Aorta (tissue), 5 donors: ENCODE results near the gene CAMTA2. TPM values are rescaled to one million over a fixed set of nuclear protein-coding genes. Genes with fewer than 3 reads are reported as not detected.

Experiments used
- ATAC-seq: fragments of 200-7000 bp; cut with Tn5 transposase; one replicate; pipeline ENCODE4 v1.9.1; 2022; ENCODE audit warnings: moderate library complexity; ENCODE audit not compliant: low FRiP score
- DNase-seq, 2 donors: peaks; one replicate each; pipeline ENCODE4 v3.0.0-alpha.2; 2020
- H3K27ac ChIP-seq, 2 donors: one replicate each; pipeline ENCODE4 v1.5.1; 2013; ENCODE audit warnings: low read length in 2 of 2, mild to moderate bottlenecking in 2 of 2, moderate library complexity in 2 of 2, control low read depth in 1 of 2, inconsistent platforms in 1 of 2, low read depth in 1 of 2
- H3K27me3 ChIP-seq, 2 donors: one replicate each; pipeline ENCODE4 v1.6.1; 2013; ENCODE audit warnings: control low read depth in 1 of 2, low read length in 1 of 2, mild to moderate bottlenecking in 1 of 2, moderate library complexity in 1 of 2; ENCODE audit not compliant: insufficient read depth in 2 of 2, control insufficient read depth in 1 of 2
- H3K36me3 ChIP-seq, 2 donors: one replicate each; pipeline ENCODE4 v1.6.1; 2013; ENCODE audit warnings: control low read depth in 1 of 2, low read length in 1 of 2, mild to moderate bottlenecking in 1 of 2; ENCODE audit not compliant: insufficient read depth in 2 of 2, control insufficient read depth in 1 of 2
- H3K4me1 ChIP-seq, 2 donors: one replicate each; pipeline ENCODE4 v1.6.1; 2013; ENCODE audit warnings: low read length in 2 of 2, control low read depth in 1 of 2, mild to moderate bottlenecking in 1 of 2, moderate library complexity in 1 of 2; ENCODE audit not compliant: insufficient read depth in 2 of 2, control insufficient read depth in 1 of 2
- H3K4me3 ChIP-seq, 2 donors: one replicate each; pipeline ENCODE4 v1.5.1; 2013; ENCODE audit warnings: low read length in 2 of 2, control low read depth in 1 of 2, mild to moderate bottlenecking in 1 of 2
- H3K9me3 ChIP-seq: one replicate; pipeline ENCODE4 v1.6.1; 2013; ENCODE audit warnings: mild to moderate bottlenecking, low read length; ENCODE audit not compliant: control insufficient read depth
- WGBS, 2 donors: extraction: QIAGEN DNeasy Blood & Tissue Kit; methylation state at CpG; one replicate each; pipeline ENCODE4 v1.1.7; 2013; 5-methylcytosine and 5-hydroxymethylcytosine counted together
- intact Hi-C, 2 donors: fragments of 100-400 bp; cut with DNase I; formaldehyde crosslinking; loops; one replicate each; pipeline versions ENCODE4 v1.14.2 to v1.15.0; 2022
- polyA plus RNA-seq, 2 donors: library from polyadenylated mRNA; stranded (reverse); fragments of 200-250 nt; gene quantifications; one replicate each; pipeline ENCODE4 v1.2.3, GENCODE V29; 2013
- total RNA-seq, 2 donors: library from RNA; stranded (reverse); fragmentation: NEBNext Ultra II Directional; extraction: Animal tissue kit (Norgen Biotek cat#: 25700); gene quantifications; one replicate each; pipeline ENCODE4 v1.2.1, GENCODE V29; 2021
- donor health status: healthy with polysubstance abuse.
- donor health status: Bipolar disorder and iron deficiency.
- donor health status: DM: no; HTN: no; CAD: no.
- donor health status: DM: no; HTN: no; CAD: no.
- donor health status: DM: yes; HTN: yes; CAD: no.

Gene CAMTA2
- total and polyA plus RNA-seq, 4 donors: 21.7 to 68.1 (median 64.8) TPM

DNA sequence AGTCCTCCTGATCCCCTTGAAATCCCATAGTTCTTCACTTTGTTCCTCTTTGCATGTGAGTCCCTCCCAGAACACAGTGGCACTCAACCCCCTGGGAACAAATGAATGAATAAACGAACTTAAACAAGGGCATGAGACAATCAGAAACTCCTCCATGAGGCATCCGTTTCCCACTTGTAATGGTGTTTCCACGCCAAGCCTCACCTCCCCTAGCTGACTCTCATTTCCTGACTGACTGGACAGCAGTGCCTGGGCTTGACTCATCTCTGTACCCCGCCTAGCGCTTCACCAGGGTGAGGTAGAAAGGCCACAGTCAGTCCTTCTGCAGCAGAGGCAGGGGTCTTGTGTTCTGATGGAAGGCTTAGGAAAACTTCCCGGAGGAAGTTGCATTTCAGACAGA, 24.5 kb upstream of the CAMTA2 start:
- ATAC-seq (no peak), DNase-seq (no peak)
- no peaks in the 10 kb centered on the region for H3K27me3 ChIP-seq
- intact Hi-C loops: no loop called here
- no peaks in the 10 kb centered on the region for H3K4me1 ChIP-seq
- WGBS, 2 donors: 84 to 85% methylated on average over 6 of the region's 6 CpGs
- no peak overlapping the region for H3K4me3 ChIP-seq
- H3K9me3 ChIP-seq: no peaks in the 10 kb centered on the region
- no peak overlapping the region for H3K27ac ChIP-seq
- H3K36me3 ChIP-seq: peaks cover 12% of the 10 kb centered on the region in 2 donors

DNA sequence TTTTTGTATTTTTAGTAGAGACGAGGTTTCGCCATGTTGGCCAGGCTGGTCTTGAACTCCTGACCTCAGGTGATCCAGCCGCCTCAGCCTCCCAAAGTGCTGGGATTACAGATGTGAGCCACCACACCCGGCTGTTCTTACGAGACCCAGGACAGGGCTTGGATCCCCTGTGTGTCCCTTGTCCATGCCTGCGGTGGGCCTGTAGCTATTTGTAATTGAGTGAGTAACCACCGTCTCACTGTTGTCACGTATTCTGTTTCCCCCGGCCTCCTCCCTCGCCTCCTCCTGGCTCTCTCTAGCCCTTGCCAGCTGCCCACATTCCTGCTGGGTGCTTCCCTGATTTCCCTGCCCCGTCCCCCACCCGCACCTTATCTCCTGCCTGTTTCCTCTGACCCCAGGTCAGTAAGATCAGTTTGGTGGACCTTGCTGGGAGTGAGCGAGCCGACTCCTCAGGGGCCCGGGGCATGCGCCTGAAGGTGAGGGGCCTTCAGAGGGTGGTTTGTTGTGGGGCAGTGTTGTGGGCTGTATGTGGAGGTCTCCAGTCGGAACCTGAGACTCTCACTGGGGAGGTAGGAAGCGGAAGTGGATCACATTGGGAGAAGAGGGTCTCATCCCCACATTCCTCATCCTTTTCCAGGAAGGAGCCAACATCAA, 15.9 kb upstream of the CAMTA2 start:
- no peak overlapping the region for H3K27ac ChIP-seq
- WGBS, 2 donors: 92 to 93% methylated on average over 18 of the region's 18 CpGs
- no peak overlapping the region for H3K4me3 ChIP-seq
- H3K36me3 ChIP-seq: peaks cover 5 to 25% of the 10 kb centered on the region in 2 donors
- no peaks in the 10 kb centered on the region for H3K27me3 ChIP-seq
- H3K4me1 ChIP-seq: no peaks in the 10 kb centered on the region
- DNase-seq (no peak), ATAC-seq (no peak)
- H3K9me3 ChIP-seq: no peaks in the 10 kb centered on the region
- intact Hi-C loops: loop anchor here in 1 of 2 donors (5.0 kb wide), 1 partner anchor 66 kb away; no protein-coding TSS in a partner anchor

DNA sequence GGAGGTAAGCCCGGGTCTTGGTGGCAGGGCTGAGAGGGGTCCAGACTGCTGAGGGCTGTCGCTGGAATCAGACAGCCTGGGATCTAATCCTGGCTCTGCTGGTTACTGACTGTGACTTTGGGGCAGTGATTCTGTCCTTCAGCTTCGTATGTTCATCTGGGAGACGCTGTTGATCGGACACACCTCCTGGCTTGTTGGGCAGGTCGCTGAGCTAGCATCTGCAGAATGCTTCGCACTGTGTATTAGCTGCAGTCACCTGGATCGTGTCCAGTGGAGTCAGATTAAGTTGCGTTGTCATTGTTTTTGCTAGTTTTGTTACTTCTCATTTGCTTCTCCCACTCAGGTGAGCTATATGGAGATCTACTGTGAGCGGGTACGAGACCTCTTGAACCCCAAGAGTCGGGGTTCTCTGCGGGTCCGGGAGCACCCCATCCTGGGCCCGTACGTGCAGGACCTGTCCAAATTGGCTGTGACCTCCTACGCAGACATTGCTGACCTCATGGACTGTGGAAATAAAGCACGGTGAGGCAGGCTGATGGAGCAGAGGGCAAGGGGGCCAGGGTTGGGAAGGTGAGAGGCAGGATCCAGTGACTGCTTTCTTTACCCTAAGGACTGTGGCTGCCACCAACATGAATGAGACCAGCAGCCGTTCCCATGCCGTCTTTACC, 14.8 kb upstream of the CAMTA2 start:
- Histone ChIP-seq H3K4me1 (no peaks in the 10 kb centered on the region), H3K27ac (no peak overlapping the region), H3K4me3 (no peak overlapping the region), H3K27me3 (no peaks in the 10 kb centered on the region), H3K9me3 (no peaks in the 10 kb centered on the region), H3K36me3 (peaks cover 0 to 20% of the 10 kb centered on the region in 2 donors)
- intact Hi-C loops: loop anchor here in 1 of 2 donors (5.0 kb wide), 1 partner anchor 65 kb away; no protein-coding TSS in a partner anchor
- WGBS, 2 donors: 84 to 88% methylated on average over 20 of the region's 20 CpGs
- ATAC-seq (no peak), DNase-seq (no peak)

GRCh38 chr17:5000237-5000639, 12.8 kb upstream of the CAMTA2 start:
- H3K9me3 ChIP-seq: no peaks in the 10 kb centered on the region
- H3K36me3 ChIP-seq: peaks cover 0 to 15% of the 10 kb centered on the region in 2 donors
- WGBS, 2 donors: 3 to 8% methylated on average over 11 of the region's 11 CpGs
- intact Hi-C loops: loop anchor here in 1 of 2 donors (5.0 kb wide), 1 partner anchor 63 kb away; no protein-coding TSS in a partner anchor
- ATAC-seq (peak; percentile 50), DNase-seq (peak; percentile 88 to 93)
- no peaks in the 10 kb centered on the region for H3K4me1 ChIP-seq
- H3K27me3 ChIP-seq: no peaks in the 10 kb centered on the region
- no peak overlapping the region for H3K4me3 ChIP-seq
- H3K27ac ChIP-seq: peak overlapping the region in 1 of 2 donors; percentile 38

GRCh38 chr17:4999430-5000093, 12.1 kb upstream of the CAMTA2 start:
- Histone ChIP-seq H3K4me3 (peak overlapping the region; percentile 23 to 87), H3K9me3 (no peaks in the 10 kb centered on the region), H3K36me3 (peaks cover 0 to 9% of the 10 kb centered on the region in 2 donors), H3K27ac (peak overlapping the region in 1 of 2 donors; percentile 38), H3K27me3 (no peaks in the 10 kb centered on the region), H3K4me1 (no peaks in the 10 kb centered on the region)
- intact Hi-C loops: loop anchor here (5.0 kb wide), 2 partner anchors 52 to 62 kb away; partner anchors contain the start of gene PFN1 (in 1 of the 2)
- ATAC-seq (no peak), DNase-seq (no peak)
- 40 to 41% methylated on average over 12 of the region's 12 CpGs for WGBS, 2 donors

- Histone ChIP-seq H3K27ac (peak overlapping the region in 1 of 2 donors; percentile 46), H3K4me3 (peak overlapping the region; percentile 51 to 87), H3K9me3 (no peaks in the 10 kb centered on the region), H3K27me3 (no peaks in the 10 kb centered on the region), H3K36me3 (peaks cover 0 to 3% of the 10 kb centered on the region in 2 donors), H3K4me1 (no peaks in the 10 kb centered on the region)
- intact Hi-C loops: loop anchor here in 1 of 2 donors (5.0 kb wide), 1 partner anchor 52 kb away; the partner anchor contains the start of gene PFN1
- DNase-seq (no peak), ATAC-seq (no peak)
- WGBS, 2 donors: 6 to 7% methylated on average over 14 of the region's 14 CpGs
Observed at GRCh38 chr17:4998732-4999429, 11.4 kb upstream of the CAMTA2 start.

- intact Hi-C loops: loop anchor here in 1 of 2 donors (5.0 kb wide), 1 partner anchor 51 kb away; the partner anchor contains the start of gene PFN1
- Histone ChIP-seq H3K4me1 (no peaks in the 10 kb centered on the region), H3K4me3 (peak overlapping the region; percentile 51 to 87), H3K27ac (peak overlapping the region in 1 of 2 donors; percentile 46), H3K36me3 (peaks cover 0 to under 1% of the 10 kb centered on the region in 2 donors), H3K9me3 (no peaks in the 10 kb centered on the region), H3K27me3 (no peaks in the 10 kb centered on the region)
- DNase-seq (peak; percentile 67 to 88), ATAC-seq (peak; percentile 0)
- 0 to 1% methylated on average over 41 to 55 of the region's 55 CpGs for WGBS, 2 donors
Observed at GRCh38 chr17:4998027-4998731, 10.7 kb upstream of the CAMTA2 start.
